GM23338 (cell line): ENCODE measurements around the gene ADD3. TPM values are rescaled to one million over a fixed set of nuclear protein-coding genes. Genes with fewer than 3 reads are reported as not detected.

Experiments used
- ATAC-seq: fragments of 200-7000 bp; cut with Tn5 transposase; 3 replicates; pipeline ENCODE4 v1.9.1; 2020
- DNase-seq: peaks from one replicate; pipeline ENCODE4 v3.0.0-alpha.2; 2015; ENCODE audit warnings: low spot score
- H2AFZ ChIP-seq: fragments of 200-600 bp; sonication (generic); 2 replicates; pipeline ENCODE4 v1.8.0; 2016; ENCODE audit warnings: antibody characterized with exemption, mild to moderate bottlenecking, moderate library complexity
- H3F3A ChIP-seq: fragments of 200-600 bp; sonication (generic); replicated peaks from 2 replicates; pipeline ENCODE4 v1.8.0; 2017; ENCODE audit warnings: antibody characterized with exemption, mixed run types, low read depth
- H3K27ac ChIP-seq: fragments of 200-600 bp; sonication (generic); 2 replicates; pipeline ENCODE4 v1.6.1; 2016; ENCODE audit warnings: low read depth
- H3K27me3 ChIP-seq: fragments of 200-600 bp; sonication (generic); 2 replicates; pipeline ENCODE4 v1.8.0; 2016; ENCODE audit warnings: mild to moderate bottlenecking, mixed run types, moderate library complexity; ENCODE audit not compliant: insufficient read depth
- H3K36me3 ChIP-seq: fragments of 200-600 bp; sonication (generic); 2 replicates; pipeline ENCODE4 v1.8.0; 2016; ENCODE audit warnings: mild to moderate bottlenecking; ENCODE audit not compliant: insufficient read depth
- H3K4me1 ChIP-seq: fragments of 200-600 bp; sonication (generic); 2 replicates; pipeline ENCODE4 v1.8.0; 2016; ENCODE audit warnings: mild to moderate bottlenecking, moderate library complexity; ENCODE audit not compliant: insufficient read depth
- H3K4me2 ChIP-seq: fragments of 200-600 bp; sonication (generic); 2 replicates; pipeline ENCODE4 v1.7.1; 2017; ENCODE audit warnings: mixed run types
- H3K4me3 ChIP-seq: fragments of 200-600 bp; sonication (generic); 2 replicates; pipeline ENCODE4 v1.6.1; 2016; ENCODE audit warnings: mixed run types
- H3K79me2 ChIP-seq: fragments of 200-600 bp; sonication (generic); replicated peaks from 2 replicates; pipeline ENCODE4 v1.8.0; 2017; ENCODE audit warnings: mild to moderate bottlenecking; ENCODE audit not compliant: insufficient read depth
- H3K9me2 ChIP-seq: fragments of 200-600 bp; sonication (generic); 2 replicates; pipeline ENCODE4 v1.8.0; 2017; ENCODE audit not compliant: insufficient read depth
- H4K20me1 ChIP-seq: fragments of 200-600 bp; sonication (generic); replicated peaks from 2 replicates; pipeline ENCODE4 v1.8.0; 2017; ENCODE audit warnings: mild to moderate bottlenecking; ENCODE audit not compliant: insufficient read depth
- H3K27ac Mint-ChIP-seq: 2 replicates; pipeline ENCODE4 v1.8.0; 2020; ENCODE audit warnings: inconsistent platforms, mild to moderate bottlenecking, moderate library complexity, mixed read lengths
- H3K27me3 Mint-ChIP-seq: 3 replicates; pipeline ENCODE4 v1.8.0; 2022; ENCODE audit warnings: low read depth, mild to moderate bottlenecking, moderate library complexity, mixed read lengths, inconsistent platforms; ENCODE audit not compliant: insufficient read depth, poor library complexity
- H3K36me3 Mint-ChIP-seq: 3 replicates; pipeline ENCODE4 v1.8.0; 2021; ENCODE audit warnings: low read depth, mild to moderate bottlenecking, inconsistent platforms, moderate library complexity, mixed read lengths
- H3K4me1 Mint-ChIP-seq: 3 replicates; pipeline ENCODE4 v1.8.0; 2020; ENCODE audit warnings: mild to moderate bottlenecking, inconsistent platforms, mixed read lengths
- H3K4me3 Mint-ChIP-seq: 3 replicates; pipeline ENCODE4 v1.8.0; 2021; ENCODE audit warnings: moderate library complexity, mild to moderate bottlenecking, inconsistent platforms, mixed read lengths
- H3K9me3 Mint-ChIP-seq: 3 replicates; pipeline ENCODE4 v1.8.0; 2020; ENCODE audit warnings: moderate library complexity, mild to moderate bottlenecking, inconsistent platforms, mixed read lengths
- NANOG ChIP-seq: IDR thresholded peaks from 2 replicates; pipeline ENCODE4 v1.6.1; 2016; ENCODE audit warnings: antibody characterized with exemption, borderline replicate concordance
- STAT1 ChIP-seq: IDR thresholded peaks from one replicate; pipeline ENCODE4 v1.6.1; 2016; ENCODE audit warnings: antibody characterized with exemption; ENCODE audit not compliant: unreplicated experiment
- polyA plus RNA-seq: library from polyadenylated mRNA; unstranded; fragments of >200 nt; fragmentation: Nextera tagmentation; extraction: Ambion mirVana; gene quantifications from 2 replicates; pipeline ENCODE4 v1.2.1, GENCODE V29; 2016
- total RNA-seq: library from RNA; depleted of rRNA; stranded (reverse); fragments of >200 nt; shearing (Covaris generic); gene quantifications from 2 replicates; pipeline ENCODE4 v1.2.3, GENCODE V29; 2014
- TF ChIP-seq, protein P1 (sequence below): IDR thresholded peaks from 2 replicates; pipeline ENCODE4 v1.6.1; 2016; ENCODE audit warnings: antibody characterized with exemption
- TF ChIP-seq, protein P2 (sequence below): IDR thresholded peaks from one replicate; pipeline ENCODE4 v1.6.1; 2018; ENCODE audit warnings: antibody characterized with exemption; ENCODE audit not compliant: unreplicated experiment
- TF ChIP-seq, protein P3 (sequence below): fragments of 250-450 bp; sonication (Bioruptor Pico); IDR thresholded peaks from 2 replicates; pipeline ENCODE4 v1.5.0; 2020; ENCODE audit warnings: mild to moderate bottlenecking, moderate library complexity

ADD3 gene
- total and polyA plus RNA-seq, 2 experiments from 2014 or later, result 68.5 to 767 TPM

DNA sequence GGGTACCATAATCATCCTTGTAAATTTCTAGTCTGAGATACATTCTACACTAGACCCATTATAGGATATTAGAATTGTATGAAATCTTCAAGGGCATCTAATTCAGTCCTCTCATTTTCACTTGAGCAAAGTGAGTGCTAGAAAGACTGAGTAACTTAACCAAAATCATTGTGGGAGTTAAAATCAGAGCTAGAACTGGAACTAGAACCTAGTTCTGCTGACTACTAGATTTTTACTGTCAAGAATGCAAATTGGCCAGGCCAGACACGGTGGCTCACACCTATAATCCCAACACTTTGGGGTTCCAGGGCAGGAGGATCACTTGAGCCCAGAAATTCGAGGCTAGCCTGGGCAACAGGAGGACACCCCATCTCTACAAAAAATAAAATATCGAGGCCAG, 53.9 kb downstream of the ADD3 start:
- Mint-ChIP-seq H3K4me3 (no peak overlapping the region), H3K4me1 (peaks cover 11% of the 10 kb centered on the region; the same call in 2 of the 3 replicates), H3K36me3 (no peaks in the 10 kb centered on the region), H3K27ac (no peak overlapping the region), H3K9me3 (no peaks in the 10 kb centered on the region), H3K27me3 (no peaks in the 10 kb centered on the region)
- no peaks in the 10 kb centered on the region for H3K27me3 ChIP-seq
- TF ChIP-seq, protein P1, sequence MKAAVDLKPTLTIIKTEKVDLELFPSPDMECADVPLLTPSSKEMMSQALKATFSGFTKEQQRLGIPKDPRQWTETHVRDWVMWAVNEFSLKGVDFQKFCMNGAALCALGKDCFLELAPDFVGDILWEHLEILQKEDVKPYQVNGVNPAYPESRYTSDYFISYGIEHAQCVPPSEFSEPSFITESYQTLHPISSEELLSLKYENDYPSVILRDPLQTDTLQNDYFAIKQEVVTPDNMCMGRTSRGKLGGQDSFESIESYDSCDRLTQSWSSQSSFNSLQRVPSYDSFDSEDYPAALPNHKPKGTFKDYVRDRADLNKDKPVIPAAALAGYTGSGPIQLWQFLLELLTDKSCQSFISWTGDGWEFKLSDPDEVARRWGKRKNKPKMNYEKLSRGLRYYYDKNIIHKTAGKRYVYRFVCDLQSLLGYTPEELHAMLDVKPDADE, result no peak
- TF ChIP-seq NANOG, result no peak
- TF ChIP-seq, protein P2, sequence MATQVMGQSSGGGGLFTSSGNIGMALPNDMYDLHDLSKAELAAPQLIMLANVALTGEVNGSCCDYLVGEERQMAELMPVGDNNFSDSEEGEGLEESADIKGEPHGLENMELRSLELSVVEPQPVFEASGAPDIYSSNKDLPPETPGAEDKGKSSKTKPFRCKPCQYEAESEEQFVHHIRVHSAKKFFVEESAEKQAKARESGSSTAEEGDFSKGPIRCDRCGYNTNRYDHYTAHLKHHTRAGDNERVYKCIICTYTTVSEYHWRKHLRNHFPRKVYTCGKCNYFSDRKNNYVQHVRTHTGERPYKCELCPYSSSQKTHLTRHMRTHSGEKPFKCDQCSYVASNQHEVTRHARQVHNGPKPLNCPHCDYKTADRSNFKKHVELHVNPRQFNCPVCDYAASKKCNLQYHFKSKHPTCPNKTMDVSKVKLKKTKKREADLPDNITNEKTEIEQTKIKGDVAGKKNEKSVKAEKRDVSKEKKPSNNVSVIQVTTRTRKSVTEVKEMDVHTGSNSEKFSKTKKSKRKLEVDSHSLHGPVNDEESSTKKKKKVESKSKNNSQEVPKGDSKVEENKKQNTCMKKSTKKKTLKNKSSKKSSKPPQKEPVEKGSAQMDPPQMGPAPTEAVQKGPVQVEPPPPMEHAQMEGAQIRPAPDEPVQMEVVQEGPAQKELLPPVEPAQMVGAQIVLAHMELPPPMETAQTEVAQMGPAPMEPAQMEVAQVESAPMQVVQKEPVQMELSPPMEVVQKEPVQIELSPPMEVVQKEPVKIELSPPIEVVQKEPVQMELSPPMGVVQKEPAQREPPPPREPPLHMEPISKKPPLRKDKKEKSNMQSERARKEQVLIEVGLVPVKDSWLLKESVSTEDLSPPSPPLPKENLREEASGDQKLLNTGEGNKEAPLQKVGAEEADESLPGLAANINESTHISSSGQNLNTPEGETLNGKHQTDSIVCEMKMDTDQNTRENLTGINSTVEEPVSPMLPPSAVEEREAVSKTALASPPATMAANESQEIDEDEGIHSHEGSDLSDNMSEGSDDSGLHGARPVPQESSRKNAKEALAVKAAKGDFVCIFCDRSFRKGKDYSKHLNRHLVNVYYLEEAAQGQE, result no peak
- TF ChIP-seq, protein P3, sequence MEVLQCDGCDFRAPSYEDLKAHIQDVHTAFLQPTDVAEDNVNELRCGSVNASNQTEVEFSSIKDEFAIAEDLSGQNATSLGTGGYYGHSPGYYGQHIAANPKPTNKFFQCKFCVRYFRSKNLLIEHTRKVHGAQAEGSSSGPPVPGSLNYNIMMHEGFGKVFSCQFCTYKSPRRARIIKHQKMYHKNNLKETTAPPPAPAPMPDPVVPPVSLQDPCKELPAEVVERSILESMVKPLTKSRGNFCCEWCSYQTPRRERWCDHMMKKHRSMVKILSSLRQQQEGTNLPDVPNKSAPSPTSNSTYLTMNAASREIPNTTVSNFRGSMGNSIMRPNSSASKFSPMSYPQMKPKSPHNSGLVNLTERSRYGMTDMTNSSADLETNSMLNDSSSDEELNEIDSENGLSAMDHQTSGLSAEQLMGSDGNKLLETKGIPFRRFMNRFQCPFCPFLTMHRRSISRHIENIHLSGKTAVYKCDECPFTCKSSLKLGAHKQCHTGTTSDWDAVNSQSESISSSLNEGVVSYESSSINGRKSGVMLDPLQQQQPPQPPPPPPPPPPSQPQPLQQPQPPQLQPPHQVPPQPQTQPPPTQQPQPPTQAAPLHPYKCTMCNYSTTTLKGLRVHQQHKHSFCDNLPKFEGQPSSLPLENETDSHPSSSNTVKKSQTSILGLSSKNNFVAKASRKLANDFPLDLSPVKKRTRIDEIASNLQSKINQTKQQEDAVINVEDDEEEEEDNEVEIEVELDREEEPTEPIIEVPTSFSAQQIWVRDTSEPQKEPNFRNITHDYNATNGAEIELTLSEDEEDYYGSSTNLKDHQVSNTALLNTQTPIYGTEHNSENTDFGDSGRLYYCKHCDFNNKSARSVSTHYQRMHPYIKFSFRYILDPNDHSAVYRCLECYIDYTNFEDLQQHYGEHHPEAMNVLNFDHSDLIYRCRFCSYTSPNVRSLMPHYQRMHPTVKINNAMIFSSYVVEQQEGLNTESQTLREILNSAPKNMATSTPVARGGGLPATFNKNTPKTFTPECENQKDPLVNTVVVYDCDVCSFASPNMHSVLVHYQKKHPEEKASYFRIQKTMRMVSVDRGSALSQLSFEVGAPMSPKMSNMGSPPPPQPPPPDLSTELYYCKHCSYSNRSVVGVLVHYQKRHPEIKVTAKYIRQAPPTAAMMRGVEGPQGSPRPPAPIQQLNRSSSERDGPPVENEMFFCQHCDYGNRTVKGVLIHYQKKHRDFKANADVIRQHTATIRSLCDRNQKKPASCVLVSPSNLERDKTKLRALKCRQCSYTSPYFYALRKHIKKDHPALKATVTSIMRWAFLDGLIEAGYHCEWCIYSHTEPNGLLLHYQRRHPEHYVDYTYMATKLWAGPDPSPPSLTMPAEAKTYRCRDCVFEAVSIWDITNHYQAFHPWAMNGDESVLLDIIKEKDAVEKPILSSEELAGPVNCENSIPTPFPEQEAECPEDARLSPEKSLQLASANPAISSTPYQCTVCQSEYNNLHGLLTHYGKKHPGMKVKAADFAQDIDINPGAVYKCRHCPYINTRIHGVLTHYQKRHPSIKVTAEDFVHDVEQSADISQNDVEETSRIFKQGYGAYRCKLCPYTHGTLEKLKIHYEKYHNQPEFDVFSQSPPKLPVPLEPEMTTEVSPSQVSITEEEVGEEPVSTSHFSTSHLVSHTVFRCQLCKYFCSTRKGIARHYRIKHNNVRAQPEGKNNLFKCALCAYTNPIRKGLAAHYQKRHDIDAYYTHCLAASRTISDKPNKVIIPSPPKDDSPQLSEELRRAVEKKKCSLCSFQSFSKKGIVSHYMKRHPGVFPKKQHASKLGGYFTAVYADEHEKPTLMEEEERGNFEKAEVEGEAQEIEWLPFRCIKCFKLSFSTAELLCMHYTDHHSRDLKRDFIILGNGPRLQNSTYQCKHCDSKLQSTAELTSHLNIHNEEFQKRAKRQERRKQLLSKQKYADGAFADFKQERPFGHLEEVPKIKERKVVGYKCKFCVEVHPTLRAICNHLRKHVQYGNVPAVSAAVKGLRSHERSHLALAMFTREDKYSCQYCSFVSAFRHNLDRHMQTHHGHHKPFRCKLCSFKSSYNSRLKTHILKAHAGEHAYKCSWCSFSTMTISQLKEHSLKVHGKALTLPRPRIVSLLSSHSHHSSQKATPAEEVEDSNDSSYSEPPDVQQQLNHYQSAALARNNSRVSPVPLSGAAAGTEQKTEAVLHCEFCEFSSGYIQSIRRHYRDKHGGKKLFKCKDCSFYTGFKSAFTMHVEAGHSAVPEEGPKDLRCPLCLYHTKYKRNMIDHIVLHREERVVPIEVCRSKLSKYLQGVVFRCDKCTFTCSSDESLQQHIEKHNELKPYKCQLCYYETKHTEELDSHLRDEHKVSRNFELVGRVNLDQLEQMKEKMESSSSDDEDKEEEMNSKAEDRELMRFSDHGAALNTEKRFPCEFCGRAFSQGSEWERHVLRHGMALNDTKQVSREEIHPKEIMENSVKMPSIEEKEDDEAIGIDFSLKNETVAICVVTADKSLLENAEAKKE (CRISPR knock-in tag), result no peak
- TF ChIP-seq STAT1, result no peak
- H3K79me2 ChIP-seq, result peaks cover 74% of the 10 kb centered on the region
- no peak for ATAC-seq
- no peaks in the 10 kb centered on the region for H3F3A ChIP-seq
- no peak overlapping the region for H3K4me2 ChIP-seq
- H3K27ac ChIP-seq, result no peak overlapping the region
- no peaks in the 10 kb centered on the region for H3K9me2 ChIP-seq
- H3K4me1 ChIP-seq, result peaks cover 7% of the 10 kb centered on the region; the same call in 1 of the 2 replicates
- H4K20me1 ChIP-seq, result peaks cover 11% of the 10 kb centered on the region; the same call in 1 of the 2 replicates
- H3K4me3 ChIP-seq, result no peak overlapping the region
- H3K36me3 ChIP-seq, result no peaks in the 10 kb centered on the region
- DNase-seq, result no peak
- H2AFZ ChIP-seq, result no peak overlapping the region
